ENCODE results near the gene LRTM2. TPM values are rescaled to one million over a fixed set of nuclear protein-coding genes. Genes with fewer than 3 reads are reported as not detected.

The LRTM2 gene
- total RNA-seq, 1 experiment from 2014 or later, result 0.07 TPM

DNA sequence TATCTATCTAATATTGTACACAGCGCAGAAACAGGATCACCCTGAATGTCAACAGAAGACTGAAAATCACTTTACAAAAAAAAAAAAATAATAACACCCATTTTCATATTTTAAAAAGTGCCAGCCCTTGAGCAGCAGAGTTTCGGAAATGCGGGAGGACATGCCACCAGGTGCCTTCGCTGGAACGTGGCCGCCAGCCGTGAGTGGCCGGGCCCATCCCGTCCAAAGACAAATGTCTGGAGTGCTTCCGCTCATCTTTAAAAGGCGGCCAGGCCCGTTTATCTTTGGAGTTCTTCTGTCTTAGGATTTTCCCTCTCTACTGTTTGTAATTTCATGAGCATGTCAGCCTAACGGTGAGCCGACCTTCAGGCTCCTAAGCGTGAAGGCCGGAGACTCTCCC, 43.5 kb downstream of the LRTM2 start:
- Histone ChIP-seq H3K9me3 (ENCODE audit: control insufficient read depth in 1 of 2, insufficient read depth in 1 of 2, low read depth in 1 of 2, low read length in 2 of 2) (no peaks in the 10 kb centered on the region), H3K4me2 (ENCODE audit: low read length) (no peak overlapping the region), H3K9me2 (ENCODE audit: insufficient read depth) (no peaks in the 10 kb centered on the region), H3K36me3 (ENCODE audit: control insufficient read depth in 1 of 2, insufficient read depth in 2 of 2, low read length in 2 of 2) (no peaks in the 10 kb centered on the region), H3K9ac (ENCODE audit: low read length) (no peak overlapping the region), H3K27me3 (ENCODE audit: insufficient read depth, low read length) (no peaks in the 10 kb centered on the region), H3K4me3 (replicated peaks in 1 of 2; ENCODE audit: low read depth in 1 of 2, low read length in 2 of 2) (no peak overlapping the region), H2AFZ (ENCODE audit: low read depth, low read length, poor library complexity, severe bottlenecking) (no peak overlapping the region), H3K27ac (ENCODE audit: low read depth, low read length) (no peak overlapping the region), H4K20me1 (ENCODE audit: insufficient read depth) (no peaks in the 10 kb centered on the region), H3K4me1 (ENCODE audit: control insufficient read depth in 1 of 2, insufficient read depth in 2 of 2, low read length in 2 of 2) (no peaks in the 10 kb centered on the region), H3K79me2 (ENCODE audit: insufficient read depth, low read length) (no peaks in the 10 kb centered on the region)
- ChIA-PET CTCF (no interaction called here), POLR2A (no interaction called here), RAD21 (ENCODE audit: low non-redundant PET in 1 of 2, low total read pairs in 2 of 2, uncharacterized antibody in 2 of 2, unreplicated experiment in 2 of 2) (no interaction called here)
- intact Hi-C loops (cut with micrococcal nuclease), result no loop called here
- no TSS peak for BruUV-seq (replicated peaks)
- DNase-seq (ENCODE audit: low read depth, low spot score) (no peak), ATAC-seq (no peak)
- TF ChIP-seq ZFX (IDR thresholded peaks at IDR 0.05) (no peak), POLR2AphosphoS5 (IDR thresholded peaks at IDR 0.05; ENCODE audit: low read depth, low read length) (no peak), ELF1 (IDR thresholded peaks at IDR 0.05; ENCODE audit: borderline replicate concordance, low read depth) (no peak), TCF7L2 (IDR thresholded peaks at IDR 0.05; ENCODE audit: borderline replicate concordance, extremely low read depth, insufficient read depth, insufficient read length) (no peak), JUND (IDR thresholded peaks at IDR 0.05) (no peak), ZNF274 (IDR thresholded peaks at IDR 0.05; ENCODE audit: low read depth, low read length) (no peak), FOSL1 (IDR thresholded peaks at IDR 0.05; ENCODE audit: low read depth) (no peak), EGR1 (IDR thresholded peaks at IDR 0.05; ENCODE audit: low read depth) (no peak), SIN3A (IDR thresholded peaks at IDR 0.05; ENCODE audit: low read depth) (no peak), SP1 (IDR thresholded peaks at IDR 0.05; ENCODE audit: low read depth) (no peak), POLR2A (IDR thresholded peaks at IDR 0.05; ENCODE audit: borderline replicate concordance, extremely low read depth, insufficient read depth, insufficient read length) (no peak), CBX3 (IDR thresholded peaks at IDR 0.05; ENCODE audit: low read depth) (no peak), EZH2 (IDR thresholded peaks at IDR 0.05) (no peak)
- TF ChIP-seq, protein P1, sequence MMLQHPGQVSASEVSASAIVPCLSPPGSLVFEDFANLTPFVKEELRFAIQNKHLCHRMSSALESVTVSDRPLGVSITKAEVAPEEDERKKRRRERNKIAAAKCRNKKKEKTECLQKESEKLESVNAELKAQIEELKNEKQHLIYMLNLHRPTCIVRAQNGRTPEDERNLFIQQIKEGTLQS (IDR thresholded peaks at IDR 0.05), result no peak
- TF ChIP-seq, protein P2, sequence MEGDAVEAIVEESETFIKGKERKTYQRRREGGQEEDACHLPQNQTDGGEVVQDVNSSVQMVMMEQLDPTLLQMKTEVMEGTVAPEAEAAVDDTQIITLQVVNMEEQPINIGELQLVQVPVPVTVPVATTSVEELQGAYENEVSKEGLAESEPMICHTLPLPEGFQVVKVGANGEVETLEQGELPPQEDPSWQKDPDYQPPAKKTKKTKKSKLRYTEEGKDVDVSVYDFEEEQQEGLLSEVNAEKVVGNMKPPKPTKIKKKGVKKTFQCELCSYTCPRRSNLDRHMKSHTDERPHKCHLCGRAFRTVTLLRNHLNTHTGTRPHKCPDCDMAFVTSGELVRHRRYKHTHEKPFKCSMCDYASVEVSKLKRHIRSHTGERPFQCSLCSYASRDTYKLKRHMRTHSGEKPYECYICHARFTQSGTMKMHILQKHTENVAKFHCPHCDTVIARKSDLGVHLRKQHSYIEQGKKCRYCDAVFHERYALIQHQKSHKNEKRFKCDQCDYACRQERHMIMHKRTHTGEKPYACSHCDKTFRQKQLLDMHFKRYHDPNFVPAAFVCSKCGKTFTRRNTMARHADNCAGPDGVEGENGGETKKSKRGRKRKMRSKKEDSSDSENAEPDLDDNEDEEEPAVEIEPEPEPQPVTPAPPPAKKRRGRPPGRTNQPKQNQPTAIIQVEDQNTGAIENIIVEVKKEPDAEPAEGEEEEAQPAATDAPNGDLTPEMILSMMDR (IDR thresholded peaks at IDR 0.05 in 2 of 3, conservative IDR thresholded peaks at IDR 0.05 in 1 of 3; ENCODE audit: borderline replicate concordance in 1 of 3, insufficient read depth in 1 of 3, low read depth in 2 of 3, low read length in 2 of 3), result no peak
- TF ChIP-seq, protein P3, sequence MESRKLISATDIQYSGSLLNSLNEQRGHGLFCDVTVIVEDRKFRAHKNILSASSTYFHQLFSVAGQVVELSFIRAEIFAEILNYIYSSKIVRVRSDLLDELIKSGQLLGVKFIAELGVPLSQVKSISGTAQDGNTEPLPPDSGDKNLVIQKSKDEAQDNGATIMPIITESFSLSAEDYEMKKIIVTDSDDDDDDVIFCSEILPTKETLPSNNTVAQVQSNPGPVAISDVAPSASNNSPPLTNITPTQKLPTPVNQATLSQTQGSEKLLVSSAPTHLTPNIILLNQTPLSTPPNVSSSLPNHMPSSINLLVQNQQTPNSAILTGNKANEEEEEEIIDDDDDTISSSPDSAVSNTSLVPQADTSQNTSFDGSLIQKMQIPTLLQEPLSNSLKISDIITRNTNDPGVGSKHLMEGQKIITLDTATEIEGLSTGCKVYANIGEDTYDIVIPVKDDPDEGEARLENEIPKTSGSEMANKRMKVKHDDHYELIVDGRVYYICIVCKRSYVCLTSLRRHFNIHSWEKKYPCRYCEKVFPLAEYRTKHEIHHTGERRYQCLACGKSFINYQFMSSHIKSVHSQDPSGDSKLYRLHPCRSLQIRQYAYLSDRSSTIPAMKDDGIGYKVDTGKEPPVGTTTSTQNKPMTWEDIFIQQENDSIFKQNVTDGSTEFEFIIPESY (IDR thresholded peaks at IDR 0.05; ENCODE audit: extremely low read depth, insufficient replicate concordance, low read length), result no peak
